DMS 273 treated with DMSO at 0.1 percent for 48 hours (cell line): ENCODE results near the gene TBC1D19.
A peak's percentile ranks its signal among the peaks of the same experiment; 100 is the strongest.

ENCODE experiments used
- DNase-seq: peaks from one replicate; lab custom pipeline; 2025; lab: John Stamatoyannopoulos, UW

TBC1D19 gene

DNA sequence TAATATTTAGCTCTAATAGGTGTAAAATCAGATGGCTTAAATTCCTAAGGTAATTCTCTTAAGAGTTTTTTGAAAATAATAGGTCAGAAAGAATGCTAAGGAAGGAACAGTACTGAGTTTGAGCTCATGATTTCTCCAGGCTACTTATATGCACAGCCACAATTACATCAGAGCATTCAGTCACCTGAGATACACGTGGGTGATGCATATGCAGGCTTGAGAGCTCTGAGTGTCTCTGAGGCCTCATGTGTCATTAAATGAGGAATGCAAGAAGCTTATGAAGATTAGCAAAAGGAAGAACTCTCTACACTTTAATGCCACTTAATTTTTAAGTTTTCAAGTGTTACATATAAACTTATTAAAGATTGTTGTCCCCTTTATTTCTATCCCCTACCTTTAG is 152.7 kb downstream of the TBC1D19 start:
- no peak for DNase-seq

- no peak for DNase-seq
These were observed 153.5 kb downstream of the TBC1D19 start for GRCh38 chr4:26737385-26737784.

- DNase-seq, result no peak
These were observed 157.6 kb downstream of the TBC1D19 start for GRCh38 chr4:26741491-26741871.

DNA sequence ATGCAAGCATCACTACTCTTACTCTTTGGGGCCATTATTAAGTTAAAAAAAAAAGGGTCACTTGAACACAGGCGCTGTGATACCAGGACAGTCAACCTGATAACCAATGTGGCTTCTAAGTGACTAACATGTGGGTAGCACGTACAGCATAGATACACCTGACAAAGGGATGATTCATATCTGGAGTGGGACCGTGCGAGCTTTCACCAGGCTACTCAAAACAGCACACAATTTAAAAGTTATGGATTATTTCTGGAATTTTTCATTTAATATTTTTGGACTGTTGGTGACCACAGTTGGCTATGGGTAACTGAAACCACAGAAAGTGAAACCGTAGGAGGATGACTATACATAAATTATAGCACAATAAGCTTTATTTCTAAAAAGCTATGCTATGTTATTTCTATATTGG is 162.9 kb downstream of the TBC1D19 start:
- DNase-seq, result no peak

- no peak for DNase-seq
These were observed 164.9 kb downstream of the TBC1D19 start for GRCh38 chr4:26748811-26749210.

GRCh38 chr4:26749867-26750266 is 166.0 kb downstream of the TBC1D19 start:
- no peak for DNase-seq

DNA sequence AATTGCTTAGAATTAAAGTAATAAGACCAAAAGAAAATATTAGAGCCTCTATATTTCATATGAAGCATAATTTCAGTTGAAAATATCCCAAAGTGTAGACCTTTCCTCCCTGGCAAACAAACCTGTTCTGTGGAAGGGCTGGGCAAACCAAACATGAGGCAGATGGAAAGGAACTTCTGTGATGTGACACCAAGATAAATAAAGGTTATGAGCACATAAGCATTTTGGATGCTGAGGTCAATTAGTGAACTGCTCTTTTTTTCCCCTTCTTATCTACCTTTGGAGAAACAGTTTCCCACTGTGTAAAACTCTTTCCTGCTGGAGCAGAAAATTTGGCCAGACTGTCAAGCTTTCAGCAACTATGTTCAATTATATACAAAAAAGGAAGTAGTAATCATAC is 167.1 kb downstream of the TBC1D19 start:
- no peak for DNase-seq

DNA sequence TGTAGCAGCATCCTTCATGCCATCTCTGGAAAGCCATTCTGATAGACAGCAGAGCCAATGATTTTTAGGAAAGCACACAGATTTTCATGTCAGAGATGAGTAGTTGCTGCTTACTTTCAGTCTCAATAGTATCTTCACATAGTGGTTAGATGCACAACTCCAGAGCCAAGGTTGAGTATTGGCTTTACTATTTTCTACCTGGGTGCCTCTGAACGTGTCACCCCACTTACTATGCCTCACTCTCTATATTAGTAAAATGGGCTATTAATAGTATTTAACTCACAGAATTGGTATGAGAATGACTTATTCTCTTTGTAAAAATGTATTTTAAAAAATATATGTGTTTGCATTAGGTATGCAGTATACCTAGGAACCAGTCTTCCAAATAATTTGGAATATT is 168.0 kb downstream of the TBC1D19 start:
- DNase-seq, result no peak

- DNase-seq, result no peak
These were observed 169.3 kb downstream of the TBC1D19 start for GRCh38 chr4:26753187-26753586.

GRCh38 chr4:26753617-26754016 is 169.7 kb downstream of the TBC1D19 start:
- peak; percentile 19 for DNase-seq

DNA sequence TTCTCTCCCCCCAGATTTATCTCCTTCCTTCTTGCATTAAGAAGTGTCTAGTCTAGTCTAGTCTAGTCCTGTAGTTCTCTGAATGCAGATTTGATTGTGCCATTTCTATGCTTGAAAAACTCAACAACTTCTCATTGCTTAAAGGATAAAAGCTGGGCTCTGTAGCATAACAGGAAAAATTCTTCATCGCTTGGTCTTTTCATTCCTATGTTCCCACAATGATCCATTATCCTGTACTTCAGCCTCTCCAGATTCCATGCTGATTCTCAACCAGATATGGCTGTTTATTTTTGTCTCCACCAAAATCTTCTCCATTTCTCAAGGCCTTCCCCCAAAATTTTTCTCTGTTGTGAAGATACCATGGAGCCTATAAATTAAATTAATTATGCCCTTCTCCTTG is 173.9 kb downstream of the TBC1D19 start:
- DNase-seq, result no peak

GRCh38 chr4:26758899-26759298 is 175.0 kb downstream of the TBC1D19 start:
- no peak for DNase-seq

- DNase-seq, result no peak
These were observed 178.8 kb downstream of the TBC1D19 start for GRCh38 chr4:26762650-26763049.

DNA sequence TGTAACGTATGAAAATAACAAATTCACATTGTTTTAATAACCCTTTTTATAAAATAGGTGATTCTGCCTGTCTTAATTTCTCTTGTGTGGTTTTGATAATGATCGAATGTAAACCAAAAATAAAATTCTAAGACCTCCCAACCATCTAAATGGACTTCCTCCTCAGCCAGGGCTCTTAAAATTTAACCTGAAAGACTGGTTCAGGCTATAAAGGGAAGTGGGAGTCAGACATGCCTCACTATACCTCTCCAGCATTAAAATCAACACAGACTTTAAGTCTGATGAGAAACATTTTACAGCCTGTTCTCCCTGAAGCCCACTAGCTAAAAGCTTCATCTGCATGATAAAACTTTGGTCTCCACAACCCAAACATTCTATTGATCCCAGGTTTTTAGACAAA is 179.2 kb downstream of the TBC1D19 start:
- no peak for DNase-seq

- no peak for DNase-seq
These were observed 179.8 kb downstream of the TBC1D19 start for GRCh38 chr4:26763648-26764047.

- DNase-seq, result no peak
These were observed 180.3 kb downstream of the TBC1D19 start for GRCh38 chr4:26764231-26764630.

DNA sequence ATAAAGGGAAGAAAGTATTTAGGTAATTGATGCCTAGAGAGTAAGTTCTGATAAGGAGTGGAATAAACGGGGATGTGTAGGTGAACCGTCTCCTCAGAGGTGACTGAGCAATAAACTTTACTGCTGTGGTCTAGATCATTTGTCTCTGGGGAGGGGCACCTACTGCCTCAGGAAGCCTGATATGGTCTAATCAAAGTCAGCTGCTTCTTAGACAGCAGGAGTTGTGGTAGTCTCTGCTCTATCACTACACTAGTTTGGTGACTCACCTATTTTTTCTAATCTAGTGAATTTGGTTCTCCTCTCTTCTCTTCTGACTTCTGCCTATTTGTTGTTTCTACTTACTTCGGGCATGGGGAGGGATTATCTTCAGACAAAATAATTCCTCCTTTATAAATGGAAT is 181.6 kb downstream of the TBC1D19 start:
- no peak for DNase-seq

DNA sequence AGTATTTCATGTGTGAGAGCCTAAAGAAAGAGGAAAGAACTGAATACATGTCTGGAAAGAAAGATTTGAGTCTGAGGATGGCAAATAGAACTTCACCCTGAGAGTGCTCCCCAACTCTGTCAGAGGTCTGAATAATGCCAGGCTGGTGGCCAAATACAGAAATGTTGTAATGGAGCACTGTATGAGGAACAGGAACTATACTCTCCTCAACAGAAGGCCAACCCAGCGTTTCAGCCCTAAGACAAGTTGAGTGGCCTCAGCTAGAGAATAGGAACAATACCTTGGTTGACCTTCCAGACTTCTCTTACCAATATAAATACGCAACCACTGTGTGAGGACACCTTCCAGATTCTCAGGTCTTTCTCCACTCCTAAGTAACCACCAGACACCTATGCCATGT is 182.3 kb downstream of the TBC1D19 start:
- no peak for DNase-seq

GRCh38 chr4:26772096-26772873 is 188.4 kb downstream of the TBC1D19 start:
- peak; percentile 21 for DNase-seq

- DNase-seq, result peak; percentile 66
These were observed 195.3 kb downstream of the TBC1D19 start for GRCh38 chr4:26779224-26779623.

DNA sequence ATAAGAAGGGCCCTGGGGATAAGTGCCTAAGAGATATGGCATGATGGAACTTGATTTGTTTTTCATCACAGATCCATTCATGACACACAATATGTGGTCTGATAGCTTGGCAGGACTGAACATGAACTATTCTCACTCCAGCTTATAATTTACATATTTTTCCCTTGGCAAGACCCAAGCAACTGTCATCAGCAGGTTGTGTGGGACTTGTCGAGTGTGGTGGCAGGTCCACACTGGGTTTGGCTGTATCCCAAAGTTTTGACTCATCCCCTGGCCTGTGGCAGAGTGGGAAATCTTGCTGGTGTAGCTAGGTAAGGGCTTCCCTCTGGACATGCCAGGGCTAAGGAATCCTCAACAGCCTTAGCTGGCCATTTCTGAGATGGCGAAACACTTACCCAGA is 195.8 kb downstream of the TBC1D19 start:
- peak; percentile 66 for DNase-seq

GRCh38 chr4:26780539-26780938 is 196.7 kb downstream of the TBC1D19 start:
- no peak for DNase-seq

GRCh38 chr4:26782168-26782829 is 198.4 kb downstream of the TBC1D19 start:
- no peak for DNase-seq

- DNase-seq, result no peak
These were observed 198.9 kb downstream of the TBC1D19 start for GRCh38 chr4:26782830-26783202.
